HG03175 (cell line): Measurements from ENCODE around the gene PPP1R13B.

Source experiments
- ATAC-seq: cut with Tn5 transposase; IDR thresholded peaks from one replicate; pipeline ENCODE4 v1.9.1; 2021; ENCODE audit warnings: mild to moderate bottlenecking, moderate library complexity; ENCODE audit not compliant: unreplicated experiment

Gene PPP1R13B

DNA sequence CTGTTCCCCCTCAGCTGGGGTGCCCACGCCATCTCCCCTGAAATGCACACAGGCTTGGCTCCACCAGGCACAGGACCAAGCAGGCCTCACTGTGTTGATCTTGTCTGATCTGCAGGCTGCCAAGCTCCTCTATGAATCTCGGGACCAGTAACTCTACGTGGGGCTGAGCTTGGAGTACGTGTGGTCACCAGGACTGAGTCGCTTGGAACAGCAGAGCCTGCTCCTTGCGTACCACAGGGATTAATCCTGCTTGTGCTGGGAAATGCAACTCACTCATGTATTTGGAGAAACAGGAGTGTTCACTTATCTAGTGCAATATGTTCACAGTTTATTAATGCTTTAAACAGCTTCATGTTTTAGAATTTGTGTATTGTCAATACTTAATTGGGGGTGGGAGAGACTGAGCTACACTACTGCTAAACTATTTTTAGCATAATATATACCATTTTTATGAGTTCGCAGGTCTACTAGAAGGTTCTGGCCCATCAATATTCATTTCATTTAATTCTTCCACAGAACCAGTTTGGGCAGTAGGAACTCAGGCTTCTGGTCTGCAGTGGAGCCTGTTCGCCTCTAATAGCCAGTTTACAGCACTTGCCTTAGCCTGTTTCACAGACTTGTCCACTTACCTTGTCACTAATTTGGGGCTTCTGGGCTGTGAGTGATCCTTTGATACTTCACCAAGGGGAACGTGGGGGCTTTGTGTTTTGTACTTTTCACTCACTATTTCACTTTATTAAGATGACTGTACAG is 114.3 kb downstream of the PPP1R13B start:
- no peak for ATAC-seq

GRCh38 chr14:103731916-103732867 is 115.2 kb downstream of the PPP1R13B start:
- ATAC-seq: no peak

DNA sequence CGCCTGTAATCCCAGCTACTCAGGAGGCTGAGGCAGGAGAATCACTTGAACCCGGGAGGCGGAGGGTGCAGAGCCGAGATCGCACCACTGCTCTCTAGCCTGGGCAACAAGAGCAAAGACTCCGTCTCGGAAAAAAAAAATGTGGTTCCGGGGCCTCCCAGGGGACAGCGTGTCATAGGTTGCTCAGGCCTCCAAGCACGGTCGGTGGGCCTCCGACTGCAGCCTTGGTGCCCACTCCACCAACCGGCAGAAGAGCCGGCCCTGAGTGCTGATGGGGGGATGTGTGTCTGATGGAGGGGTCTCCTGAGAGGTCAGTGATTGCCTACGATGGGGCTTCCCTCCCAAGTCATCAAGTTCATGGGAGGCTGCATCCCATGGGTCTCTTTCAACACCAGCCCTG is 115.9 kb downstream of the PPP1R13B start:
- ATAC-seq: no peak

- ATAC-seq: no peak
These were observed 116.8 kb downstream of the PPP1R13B start for GRCh38 chr14:103730490-103731035.

- no peak for ATAC-seq
These were observed 117.6 kb downstream of the PPP1R13B start for GRCh38 chr14:103729496-103730448.

DNA sequence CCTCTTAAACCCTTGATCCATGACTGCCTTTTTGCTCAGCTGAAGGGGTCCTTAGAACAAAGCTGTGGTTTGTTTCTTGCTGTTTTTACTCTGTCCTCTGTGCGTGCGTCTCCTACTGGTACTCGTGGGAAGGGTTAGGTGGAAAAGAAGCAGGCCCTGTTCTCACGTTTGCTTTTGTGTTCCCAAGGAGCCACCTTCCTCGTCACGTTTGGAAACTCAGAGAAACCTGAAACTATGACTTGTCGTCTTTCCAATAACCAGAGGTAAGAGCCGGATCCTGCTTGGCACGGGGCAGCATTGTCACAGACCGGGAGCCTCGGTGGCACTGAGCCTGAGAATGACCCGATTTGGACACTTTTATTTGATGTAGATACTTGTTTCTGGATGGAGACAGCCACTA is 118.7 kb downstream of the PPP1R13B start:
- no peak for ATAC-seq

DNA sequence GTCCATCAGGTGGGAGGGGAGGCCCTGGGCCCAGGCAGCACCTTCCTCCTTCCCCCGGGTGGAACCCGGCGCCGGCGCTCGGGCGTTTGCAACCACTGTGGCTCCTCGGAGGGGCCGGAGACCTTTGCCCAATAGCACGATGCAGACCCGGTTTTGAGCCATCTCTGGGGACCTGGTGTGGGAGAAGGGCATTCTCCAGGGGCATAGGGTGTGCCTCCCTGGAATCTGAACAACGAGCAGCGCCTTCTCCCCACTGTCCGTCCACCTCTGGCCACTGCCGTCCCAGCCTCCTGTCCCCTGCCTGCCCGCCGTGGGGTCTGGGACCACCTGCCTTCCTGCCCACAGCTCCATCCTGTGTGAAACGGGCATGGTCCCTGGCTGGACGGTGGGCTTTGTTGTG is 119.2 kb downstream of the PPP1R13B start:
- no peak for ATAC-seq

GRCh38 chr14:103727313-103727980 is 119.9 kb downstream of the PPP1R13B start:
- ATAC-seq: no peak

GRCh38 chr14:103726474-103726873 is 120.9 kb downstream of the PPP1R13B start:
- ATAC-seq: no peak

- ATAC-seq: no peak
These were observed 121.5 kb downstream of the PPP1R13B start for GRCh38 chr14:103725739-103726395.

- no peak for ATAC-seq
These were observed 122.2 kb downstream of the PPP1R13B start for GRCh38 chr14:103725001-103725682.

GRCh38 chr14:103724116-103724515 is 123.3 kb downstream of the PPP1R13B start:
- no peak for ATAC-seq

- ATAC-seq: no peak
These were observed 123.7 kb downstream of the PPP1R13B start for GRCh38 chr14:103723748-103724081.

DNA sequence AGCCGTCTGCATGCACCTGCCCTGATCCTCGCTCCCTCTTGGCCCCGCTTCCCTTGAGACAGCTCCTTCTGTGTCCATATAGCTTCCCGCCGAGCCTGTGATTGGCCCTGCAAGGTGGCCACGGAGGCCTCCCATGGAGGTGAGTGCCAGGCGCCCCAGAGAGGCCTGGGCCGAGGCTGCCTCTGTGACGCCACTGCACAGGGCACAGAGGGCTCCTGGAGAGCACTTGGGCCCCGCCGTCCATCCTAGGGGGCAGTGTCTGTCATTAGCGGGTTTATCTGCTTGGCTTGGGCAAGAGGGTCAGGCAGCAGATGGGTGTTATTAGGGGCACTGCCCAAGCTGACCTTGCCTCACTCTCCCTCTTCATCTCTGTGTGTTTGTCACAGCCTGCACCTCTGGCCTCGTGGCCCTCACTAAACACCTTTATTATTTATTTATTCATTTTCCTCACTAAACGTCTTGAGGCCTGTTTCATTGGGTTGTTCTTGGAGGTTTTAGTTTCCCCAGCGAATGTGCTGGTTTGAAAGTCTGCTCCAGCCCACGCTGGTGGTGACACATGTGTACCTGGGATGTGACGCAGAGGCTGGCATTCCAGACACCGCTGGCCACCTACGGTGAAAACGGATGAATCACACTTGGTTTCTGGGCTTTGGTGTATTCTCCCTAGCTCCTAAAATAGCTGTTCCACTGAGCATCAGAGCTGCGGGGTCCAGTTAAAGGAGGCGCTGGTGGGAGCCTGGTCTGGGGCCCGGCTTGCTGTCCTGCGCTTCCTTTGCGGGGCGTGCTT is 125.8 kb downstream of the PPP1R13B start:
- no peak for ATAC-seq

GRCh38 chr14:103719751-103720150 is 127.6 kb downstream of the PPP1R13B start:
- ATAC-seq: no peak

GRCh38 chr14:103718572-103718971 is 128.8 kb downstream of the PPP1R13B start:
- ATAC-seq: no peak

DNA sequence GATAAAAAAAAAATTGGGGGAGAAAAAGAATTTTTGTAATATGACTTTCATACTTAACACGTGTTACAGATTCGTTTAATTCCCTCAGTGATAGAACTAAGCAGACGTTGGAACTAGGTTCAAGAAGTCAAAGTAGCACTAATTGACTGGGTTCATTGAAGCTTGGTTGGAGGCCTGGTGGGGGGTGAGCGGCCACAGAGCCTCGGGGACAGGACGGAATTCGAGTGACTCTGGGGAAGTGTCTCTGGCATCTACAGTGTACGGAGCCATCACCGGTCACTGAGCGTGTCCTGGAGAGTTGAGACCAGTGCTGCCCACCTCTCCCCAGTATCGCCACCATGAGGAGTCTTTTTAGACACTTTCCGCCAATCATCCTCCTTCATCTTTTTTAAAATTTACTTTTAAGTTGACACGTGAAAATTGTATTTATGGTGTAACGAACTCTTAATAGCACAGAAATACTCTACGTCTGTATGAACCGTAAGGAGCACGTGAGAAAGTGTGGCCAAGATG is 130.4 kb downstream of the PPP1R13B start:
- no peak for ATAC-seq
